RKO (cell line): ENCODE results near the gene PTGDR.
A peak's percentile ranks its signal among the peaks of the same experiment; 100 is the strongest.

Experiments used
- DNase-seq: peaks from one replicate; pipeline ENCODE4 v3.0.0-alpha.2; 2016; ENCODE audit warnings: low spot score

The PTGDR gene

DNA sequence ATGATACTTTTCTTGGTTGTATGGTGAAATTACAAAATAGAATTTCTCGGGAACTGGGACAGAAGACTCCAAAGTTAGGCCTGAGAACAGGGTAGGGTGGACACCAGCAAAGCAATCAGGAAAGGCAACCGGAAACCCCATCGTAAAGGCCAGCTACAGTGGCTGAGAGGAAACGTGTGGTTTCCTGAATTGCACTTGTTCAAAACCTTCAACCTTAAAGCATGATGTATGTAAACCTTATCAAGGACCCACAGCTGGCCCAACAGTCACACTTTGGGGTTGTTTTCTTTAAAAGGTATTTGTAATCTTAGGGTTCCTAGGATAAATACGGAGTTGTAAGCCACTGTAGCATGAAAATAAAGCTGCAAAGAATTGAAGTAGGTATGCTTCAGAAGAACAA, 2.2 kb upstream of the PTGDR start:
- DNase-seq = no peak

DNA sequence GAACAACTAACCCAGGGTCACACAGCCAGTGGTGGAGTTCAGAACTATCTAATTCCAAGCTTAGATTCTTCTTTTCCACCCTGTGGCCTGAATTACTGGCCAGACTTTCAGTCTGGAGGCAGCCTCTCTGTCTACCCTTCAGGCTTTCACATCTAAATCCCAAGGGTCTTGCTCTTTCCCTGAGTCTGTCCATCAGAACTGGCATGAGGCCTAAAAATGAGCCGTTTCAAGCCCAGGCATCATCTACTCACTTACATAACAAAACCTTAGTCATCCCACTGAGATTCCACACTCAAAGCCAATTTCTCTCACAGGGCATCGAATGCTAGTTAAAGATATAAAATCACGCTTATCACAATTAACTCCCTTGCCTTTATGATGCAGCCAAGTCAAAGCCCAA, 1.3 kb upstream of the PTGDR start:
- DNase-seq = no peak

DNA sequence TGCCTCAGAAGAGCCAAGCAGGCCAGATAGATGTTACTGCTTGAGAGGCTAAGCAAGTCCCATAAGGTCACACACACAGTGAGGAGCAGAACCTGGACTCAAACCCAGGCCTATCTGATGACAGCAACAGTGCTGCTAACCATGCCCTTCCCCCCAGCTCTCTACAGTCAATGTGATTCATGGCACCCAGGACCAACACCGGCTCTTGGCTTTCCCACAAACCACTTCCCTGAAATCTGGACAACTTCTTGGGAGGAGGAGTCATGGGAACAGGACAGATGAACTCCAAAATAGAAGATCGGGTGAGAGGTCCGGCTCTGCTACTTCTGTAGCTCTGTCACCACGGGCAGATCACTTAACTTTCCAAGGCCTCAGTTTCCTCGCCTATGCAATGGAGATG, 716 bp upstream of the PTGDR start:
- no peak for DNase-seq

DNA sequence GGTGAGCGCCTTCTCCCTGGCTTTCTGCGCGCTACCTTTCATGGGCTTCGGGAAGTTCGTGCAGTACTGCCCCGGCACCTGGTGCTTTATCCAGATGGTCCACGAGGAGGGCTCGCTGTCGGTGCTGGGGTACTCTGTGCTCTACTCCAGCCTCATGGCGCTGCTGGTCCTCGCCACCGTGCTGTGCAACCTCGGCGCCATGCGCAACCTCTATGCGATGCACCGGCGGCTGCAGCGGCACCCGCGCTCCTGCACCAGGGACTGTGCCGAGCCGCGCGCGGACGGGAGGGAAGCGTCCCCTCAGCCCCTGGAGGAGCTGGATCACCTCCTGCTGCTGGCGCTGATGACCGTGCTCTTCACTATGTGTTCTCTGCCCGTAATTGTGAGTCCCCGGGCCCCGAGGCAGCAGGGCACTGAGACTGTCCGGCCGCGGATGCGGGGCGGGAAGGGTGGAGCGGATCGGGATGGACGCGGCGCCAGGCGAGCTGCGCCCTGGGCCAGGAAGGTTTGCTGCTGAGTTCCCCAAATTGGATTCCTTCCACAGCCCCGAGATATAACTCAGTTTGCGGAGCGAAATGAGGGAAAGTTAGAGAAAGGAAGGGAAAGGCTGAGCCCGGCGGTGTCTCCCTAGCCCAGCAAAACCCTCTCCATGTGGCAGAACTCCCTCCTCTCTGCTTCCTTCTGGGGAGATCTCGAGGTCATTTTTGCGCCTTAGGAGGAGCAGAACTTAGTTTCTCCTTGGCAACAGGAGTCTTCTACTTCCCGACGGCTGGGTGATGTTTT, 972 bp downstream of the PTGDR start:
- DNase-seq = no peak

DNA sequence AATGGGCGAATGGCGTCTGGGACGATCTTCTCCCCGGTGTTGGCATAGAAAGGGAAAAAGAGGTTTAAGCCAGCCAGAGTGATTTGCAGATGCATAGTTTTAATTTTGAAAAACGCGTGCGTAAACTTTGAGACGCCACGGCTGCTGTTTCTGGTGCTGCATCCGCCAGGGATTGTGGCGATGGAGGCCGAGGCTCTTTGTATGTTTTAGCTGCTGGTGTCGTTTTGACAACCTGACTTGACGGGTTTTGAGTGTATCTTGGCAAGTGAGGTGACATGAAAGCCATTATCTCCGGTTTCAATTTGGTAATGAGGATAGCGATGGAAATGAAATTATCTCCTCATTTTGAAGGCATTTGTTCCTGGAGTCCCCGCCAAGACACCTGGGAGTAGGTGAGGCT, 1.6 kb downstream of the PTGDR start:
- DNase-seq = no peak

DNA sequence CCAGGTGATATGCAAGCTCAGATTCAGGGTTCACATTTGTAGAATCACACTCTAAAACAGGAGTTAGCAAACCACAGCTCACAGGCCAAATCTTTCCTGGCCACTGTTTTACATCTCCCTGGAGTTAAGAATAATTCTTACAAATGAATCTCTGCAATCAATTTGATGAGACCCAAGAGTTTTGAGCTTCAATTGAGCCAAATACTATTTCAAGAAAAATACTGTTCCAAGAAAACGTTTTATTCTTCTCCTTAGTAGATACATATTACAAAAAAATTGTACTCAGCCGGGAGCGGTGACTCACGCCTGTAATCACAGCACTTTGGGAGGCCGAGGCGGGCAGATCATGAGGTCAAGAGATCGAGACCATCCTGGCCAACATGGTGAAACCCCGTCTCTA, 2.5 kb downstream of the PTGDR start:
- DNase-seq = no peak

DNA sequence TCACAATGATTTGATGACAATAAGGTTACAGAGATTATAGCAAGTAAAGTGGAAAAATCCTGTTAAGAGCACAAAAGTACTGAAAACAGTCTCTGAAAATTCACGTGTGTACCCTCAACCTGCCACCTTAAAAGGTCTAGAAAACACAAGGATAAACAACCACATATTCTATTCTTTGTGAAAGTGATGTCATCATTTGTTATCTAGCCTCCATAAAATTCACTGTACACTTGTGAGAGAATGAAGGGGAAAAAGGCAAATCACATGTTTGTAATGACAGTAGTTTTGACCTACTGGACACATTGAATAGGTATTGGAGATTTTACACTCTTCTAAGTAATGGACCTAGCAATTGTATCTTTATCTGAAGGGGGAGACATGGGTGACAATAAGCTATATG, 4.0 kb downstream of the PTGDR start:
- no peak for DNase-seq

DNA sequence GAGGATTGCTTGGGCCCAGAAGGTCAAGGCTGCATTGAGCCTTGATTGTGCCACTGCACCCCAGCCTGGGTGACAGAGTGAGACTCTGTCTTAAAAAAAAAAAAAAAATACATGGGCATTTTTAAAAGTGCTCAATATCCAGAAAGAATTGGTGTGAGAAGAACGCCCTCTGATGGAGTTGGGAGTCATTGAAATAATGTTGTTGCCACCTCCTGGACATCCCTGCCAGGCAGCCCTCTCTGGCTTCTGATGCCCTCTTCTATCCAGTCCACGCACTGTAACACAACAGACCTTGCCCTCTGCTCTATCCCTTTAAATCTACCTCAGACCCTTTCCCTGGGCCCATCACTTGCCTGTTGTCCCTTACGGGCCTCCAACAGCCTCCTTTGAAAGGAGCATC, 4.9 kb downstream of the PTGDR start:
- DNase-seq = peak; percentile 32

DNA sequence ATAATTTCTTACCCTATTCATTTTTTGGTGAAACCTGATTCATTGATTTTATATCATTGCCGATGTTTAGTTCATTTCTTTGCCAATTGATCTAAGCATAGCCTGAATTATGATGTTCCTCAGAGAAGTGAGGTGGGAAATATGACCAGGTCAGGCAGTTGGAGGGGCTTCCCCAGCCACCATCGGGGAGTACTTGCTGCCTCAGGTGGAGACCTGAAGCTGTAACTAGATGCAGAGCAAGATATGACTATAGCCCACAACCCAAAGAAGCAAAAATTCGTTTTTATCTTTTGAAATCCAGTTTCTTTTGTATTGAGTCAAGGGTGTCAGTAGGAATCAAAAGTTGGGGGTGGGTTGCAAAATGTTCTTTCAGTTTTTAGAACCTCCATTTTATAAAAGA, 7.9 kb downstream of the PTGDR start:
- no peak for DNase-seq

DNA sequence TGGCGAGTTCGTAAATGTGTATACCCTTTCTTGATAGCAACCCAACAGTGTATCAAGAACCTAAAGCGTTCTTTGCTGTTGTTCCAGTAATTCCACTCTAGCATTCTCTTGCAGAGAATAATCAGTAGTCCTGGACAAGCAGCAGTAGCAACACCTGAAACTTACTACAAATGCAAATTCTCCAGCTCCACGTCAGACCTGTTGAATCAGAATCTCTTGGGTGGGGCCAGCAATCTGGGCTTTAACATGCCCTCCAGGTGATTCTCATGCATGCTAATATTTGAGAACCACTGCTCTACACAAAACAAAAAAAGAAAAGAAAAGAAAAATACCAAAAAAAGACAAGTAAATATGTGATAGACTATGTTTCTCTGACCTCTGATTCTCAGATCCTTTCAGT, 10.1 kb downstream of the PTGDR start:
- no peak for DNase-seq

DNA sequence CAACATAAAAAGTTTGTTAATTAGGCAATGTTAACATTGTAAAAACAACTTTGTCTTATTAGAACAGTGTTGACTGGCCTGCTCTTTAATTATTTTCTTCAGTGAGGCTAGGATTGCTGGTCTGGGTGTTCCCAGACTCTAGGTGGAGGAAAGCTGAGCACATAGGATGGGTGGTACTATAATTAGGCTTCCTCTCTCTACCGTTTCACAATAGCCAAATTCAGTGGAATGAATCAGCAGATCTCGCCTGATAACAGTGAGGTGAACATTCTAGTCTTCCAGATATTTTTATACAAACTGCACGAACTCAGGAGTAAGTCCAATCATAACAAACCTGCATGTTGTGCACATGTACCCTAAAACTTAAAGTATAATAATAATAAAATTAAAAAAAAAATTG, 11.9 kb downstream of the PTGDR start:
- DNase-seq = no peak

DNA sequence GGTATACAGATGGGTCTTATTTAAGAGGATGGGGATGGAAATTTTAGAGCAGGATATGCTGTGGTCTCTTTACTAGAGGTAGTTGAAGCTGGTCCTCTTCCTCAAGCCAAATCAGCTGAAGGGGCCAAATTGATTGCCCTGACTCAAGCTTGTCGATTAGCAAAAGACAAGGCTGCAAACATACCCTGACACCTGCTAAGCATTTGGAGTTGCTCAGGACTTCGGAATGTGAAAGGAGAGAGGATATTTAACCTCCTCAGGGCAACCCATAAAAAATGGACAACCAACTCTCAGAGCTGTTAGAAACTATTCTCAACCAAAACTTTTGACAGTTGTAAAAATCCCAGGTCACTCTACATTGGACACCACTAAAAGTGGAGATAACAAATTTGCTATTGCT, 15.6 kb downstream of the PTGDR start:
- no peak for DNase-seq

DNA sequence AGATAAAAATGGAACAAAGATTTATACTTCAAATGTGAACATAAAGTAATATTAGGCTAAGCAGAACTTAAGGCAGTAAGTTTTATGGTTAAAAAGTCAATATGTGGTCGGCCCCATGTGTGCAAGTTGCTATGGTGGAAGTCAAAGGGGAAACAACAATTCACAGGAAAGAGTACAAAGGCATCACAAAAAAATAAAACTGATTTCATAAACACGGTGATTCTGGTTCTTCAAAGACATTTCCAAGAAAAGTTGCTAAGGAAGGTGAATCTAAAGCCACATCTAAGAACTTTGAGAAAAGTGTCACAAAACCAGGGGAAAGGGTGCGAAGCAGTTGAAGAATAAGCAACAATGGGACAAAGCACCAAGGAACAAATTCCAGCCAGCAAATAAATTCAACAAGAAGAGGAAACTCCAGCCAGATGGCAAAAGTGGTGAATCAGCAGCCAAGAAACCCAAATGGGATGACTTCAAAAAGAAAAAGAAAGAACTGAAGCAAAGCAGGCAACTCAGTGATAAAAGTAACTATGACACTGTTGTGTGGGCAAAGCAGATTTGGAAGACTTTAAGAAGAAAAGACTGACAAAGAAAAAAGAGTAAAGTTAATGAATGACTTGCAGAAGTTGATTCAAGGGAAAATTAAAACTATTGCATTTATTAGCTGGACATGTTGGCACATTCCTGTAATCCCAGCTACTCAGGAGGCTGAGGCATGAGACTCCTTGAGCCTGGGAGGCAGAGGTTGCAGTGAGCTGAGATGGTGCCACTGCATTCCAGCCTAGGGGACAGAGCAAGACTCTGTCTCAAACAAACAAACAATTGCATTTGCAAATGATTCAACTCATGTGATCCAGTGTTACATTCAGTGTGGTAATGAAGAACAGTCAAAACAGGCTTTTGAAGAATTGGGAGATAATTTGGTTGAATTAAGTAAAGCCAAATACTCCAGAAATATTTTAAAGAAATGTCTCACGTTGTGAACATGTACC, 19.5 kb downstream of the PTGDR start:
- no peak for DNase-seq

DNA sequence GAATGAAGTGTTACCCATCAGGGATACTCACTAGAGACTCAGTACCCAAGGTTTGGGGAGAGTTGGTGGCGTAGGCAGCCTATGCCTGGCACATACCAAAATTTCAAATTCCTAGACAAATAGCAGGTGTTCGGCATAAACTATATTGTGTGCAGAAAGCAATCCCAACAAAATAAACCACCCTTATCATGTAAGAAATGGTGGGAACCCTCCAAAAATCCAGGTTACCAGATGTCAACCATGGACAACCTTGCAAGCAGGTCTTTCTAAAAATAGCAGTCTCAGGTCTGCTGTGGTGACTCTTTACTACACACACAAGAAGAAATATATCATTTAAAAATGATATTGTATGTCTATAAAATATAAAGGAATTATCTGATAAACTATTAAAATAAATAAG, 28.9 kb downstream of the PTGDR start:
- no peak for DNase-seq

DNA sequence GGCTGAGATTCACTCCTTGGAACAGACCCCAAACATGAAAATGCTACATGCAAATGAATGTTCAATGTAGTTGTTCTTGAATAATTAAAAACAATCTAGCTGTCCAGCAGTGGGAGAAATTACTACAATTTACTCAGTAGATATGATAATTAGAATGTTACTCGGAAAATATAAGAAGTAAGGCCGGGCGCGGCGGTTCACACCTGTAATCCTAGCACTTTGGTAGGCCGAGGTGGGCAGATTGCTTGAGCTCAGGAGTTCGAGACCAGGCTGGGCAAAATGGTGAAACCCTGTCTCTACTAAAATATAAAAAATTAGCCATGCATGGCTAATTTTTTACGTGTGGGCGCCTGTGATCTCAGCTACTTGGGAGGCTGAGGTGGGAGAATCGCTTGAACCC, 31.3 kb downstream of the PTGDR start:
- no peak for DNase-seq

DNA sequence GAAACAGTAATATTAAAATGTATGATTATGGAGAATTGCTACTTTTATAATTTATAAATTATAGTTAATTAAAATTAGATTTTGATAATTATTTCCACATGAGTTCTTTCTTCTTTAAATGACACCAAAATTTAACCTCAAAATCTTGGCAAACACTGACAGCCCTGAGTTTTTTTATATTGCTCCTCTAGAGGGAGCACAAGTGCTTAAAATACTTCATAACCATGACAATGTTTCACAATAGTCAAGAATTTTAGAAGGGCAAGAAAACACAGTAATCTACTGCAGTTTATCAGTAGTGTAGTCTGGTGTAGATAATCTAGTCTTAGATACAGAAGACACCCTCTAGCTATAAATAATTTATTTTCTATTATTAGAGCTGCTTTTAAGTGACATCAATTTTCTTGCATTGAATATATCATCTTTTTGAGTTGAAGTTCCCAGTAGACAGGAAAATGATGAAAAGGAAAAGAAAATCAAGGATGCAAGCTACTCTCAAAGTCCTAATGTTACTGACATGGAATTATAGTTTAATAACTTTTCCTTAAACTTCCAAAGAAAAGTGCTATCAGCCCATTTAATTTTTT, 32.3 kb downstream of the PTGDR start:
- DNase-seq = peak; percentile 73

DNA sequence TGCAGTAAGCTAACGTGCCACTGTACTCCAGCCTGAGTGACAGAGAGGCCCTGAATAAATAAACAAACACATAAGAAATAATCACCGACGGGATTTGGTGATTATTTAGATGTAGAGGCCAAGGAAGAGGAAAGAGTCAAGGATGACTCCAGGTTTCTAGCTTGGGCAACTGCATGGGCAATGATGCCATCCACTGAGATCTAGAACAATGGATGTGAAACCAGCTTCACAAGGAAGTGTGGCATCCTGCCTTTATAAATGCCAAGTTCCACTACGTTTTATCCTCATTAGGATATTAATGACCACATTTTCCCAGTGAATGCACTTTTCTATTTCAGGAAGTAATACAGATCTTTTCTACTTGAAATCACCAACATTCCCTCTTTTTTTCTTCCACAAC, 35.7 kb downstream of the PTGDR start:
- DNase-seq = no peak

DNA sequence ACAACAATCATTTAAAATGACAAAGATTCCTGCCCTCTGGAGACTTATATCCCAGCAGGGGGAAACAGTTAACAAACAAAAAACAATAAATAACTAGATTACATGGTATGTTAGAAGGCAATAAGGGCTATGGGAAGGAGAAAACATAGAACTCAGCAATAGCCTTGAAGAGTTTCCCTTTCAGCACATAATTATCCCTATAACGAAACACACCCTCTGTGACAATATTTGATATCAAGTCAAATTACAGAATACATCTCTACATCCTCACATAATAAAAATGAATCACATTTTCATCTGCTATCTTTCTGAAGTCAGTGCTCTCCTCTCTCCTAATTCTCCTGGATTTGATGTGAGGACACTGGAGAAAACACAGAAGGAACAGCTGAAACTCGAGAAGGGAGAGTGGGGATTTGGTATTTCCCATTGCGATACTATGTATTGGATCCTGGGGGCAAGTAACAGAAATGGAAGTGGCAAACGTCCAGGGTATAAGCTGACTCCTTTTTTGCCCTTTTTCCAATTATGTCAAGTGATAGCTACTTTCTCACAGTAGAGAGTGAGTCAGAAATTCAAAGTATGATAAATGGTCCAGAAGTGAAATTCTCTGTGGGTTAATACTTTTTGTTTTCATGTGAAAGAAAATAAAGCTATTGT, 36.9 kb downstream of the PTGDR start:
- no peak for DNase-seq

DNA sequence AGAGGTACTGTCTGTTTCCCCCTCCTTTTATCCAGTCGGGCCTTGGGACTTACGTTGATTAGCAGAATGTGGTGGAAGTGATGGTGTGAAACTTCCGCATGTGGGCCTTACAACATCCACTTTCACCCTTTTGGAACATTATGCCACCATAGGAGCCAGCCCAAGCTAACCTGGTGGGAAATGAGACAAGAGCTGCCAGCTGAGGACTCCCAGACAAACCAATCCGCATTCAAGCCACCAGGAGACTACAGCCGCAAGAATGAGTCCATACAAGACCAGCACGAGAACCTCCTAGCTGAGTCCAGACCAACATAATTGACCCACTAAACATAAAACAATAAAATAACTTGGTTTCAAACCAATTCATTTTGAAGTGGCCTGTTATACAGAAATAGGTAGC, 37.5 kb downstream of the PTGDR start:
- DNase-seq = no peak

DNA sequence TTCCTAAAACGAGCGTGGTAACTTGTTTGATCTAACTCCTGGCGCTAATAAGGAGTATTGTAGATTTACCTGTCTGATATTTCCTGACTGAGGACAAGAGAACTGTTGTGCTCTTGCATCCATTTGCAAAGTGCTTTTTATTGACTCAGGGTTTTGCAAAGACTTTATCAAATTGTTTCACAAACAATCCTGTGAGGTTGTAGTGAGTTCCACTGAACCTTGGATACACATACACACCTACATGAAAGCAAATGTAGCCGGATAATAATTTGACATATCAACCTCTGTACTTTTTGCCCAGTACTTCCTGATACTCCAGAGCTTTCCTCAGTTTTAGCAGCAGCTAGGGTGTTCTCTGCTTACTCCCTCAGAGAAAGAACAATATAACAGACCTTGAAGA, 39.9 kb downstream of the PTGDR start:
- DNase-seq = no peak

DNA sequence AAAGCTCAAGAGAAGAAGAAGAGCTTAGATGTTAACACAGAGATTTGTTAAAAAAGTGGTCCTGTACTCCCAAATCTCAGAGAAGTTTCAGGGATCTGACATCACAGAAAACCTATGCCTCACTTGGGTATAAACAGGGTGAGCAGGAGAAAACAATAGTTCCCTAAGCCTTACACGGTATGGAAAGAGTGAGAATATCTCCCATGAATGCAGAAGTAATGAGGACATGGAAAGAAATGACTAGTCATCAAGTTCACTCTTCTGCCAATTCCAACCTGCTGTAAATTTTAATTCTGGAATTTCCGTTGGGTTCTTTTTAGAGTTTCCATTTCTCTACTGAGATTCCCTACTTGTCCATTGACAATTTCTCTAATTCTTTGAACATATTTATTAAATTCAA, 40.4 kb downstream of the PTGDR start:
- no peak for DNase-seq

DNA sequence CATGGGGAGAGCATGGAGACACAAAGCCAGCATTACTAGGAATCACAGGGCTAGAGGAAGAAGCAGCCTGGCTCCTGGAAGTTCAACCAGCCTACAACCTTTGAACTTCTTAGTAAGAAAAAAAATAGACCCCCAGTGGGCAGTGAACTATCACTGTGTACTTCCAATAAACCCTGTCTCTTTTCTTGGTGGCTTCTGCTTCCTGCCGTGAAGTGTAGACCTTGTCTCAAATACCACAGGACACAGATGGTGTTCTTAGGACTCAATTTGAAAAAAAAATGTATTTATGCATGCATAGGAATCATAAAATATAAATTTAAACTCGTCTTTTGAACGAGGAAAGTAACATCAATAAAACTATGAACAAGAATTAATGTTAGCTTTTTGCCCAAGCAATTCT, 43.0 kb downstream of the PTGDR start:
- no peak for DNase-seq
